ENCODE data around the gene SRSF10.

The SRSF10 gene

DNA sequence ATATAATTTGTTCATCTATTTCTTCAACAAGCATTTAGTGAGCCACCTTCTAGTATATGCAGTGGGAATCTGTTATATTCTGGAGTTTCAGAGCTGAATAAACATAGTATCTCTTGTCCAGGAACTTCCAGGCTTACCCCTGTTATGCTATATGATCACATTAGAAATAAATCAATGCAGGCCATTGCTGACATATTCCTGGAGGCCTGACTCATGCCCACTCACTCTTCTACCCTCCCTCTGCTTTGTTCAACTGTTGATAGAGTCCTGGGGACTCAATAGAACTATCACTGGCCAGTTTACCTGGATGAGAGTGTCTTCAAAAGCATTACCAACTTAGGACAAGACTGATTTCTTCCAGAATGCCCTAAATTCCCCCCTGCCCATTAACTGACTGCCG, 29.3 kb upstream of the SRSF10 start (continued):
- TF ChIP-seq, protein P1, sequence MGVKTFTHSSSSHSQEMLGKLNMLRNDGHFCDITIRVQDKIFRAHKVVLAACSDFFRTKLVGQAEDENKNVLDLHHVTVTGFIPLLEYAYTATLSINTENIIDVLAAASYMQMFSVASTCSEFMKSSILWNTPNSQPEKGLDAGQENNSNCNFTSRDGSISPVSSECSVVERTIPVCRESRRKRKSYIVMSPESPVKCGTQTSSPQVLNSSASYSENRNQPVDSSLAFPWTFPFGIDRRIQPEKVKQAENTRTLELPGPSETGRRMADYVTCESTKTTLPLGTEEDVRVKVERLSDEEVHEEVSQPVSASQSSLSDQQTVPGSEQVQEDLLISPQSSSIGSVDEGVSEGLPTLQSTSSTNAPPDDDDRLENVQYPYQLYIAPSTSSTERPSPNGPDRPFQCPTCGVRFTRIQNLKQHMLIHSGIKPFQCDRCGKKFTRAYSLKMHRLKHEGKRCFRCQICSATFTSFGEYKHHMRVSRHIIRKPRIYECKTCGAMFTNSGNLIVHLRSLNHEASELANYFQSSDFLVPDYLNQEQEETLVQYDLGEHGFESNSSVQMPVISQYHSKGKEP (tag by site-specific recombination; IDR thresholded peaks at IDR 0.05), result no peak
- TF ChIP-seq SP3 (tag by site-specific recombination; IDR thresholded peaks at IDR 0.05) (no peak), KLF10 (tag by site-specific recombination; IDR thresholded peaks at IDR 0.05) (peak; percentile 49), ZNF214 (tag by site-specific recombination; IDR thresholded peaks at IDR 0.05; ENCODE audit: borderline replicate concordance) (no peak), ZNF2 (tag by site-specific recombination; IDR thresholded peaks at IDR 0.05) (no peak), PBX3 (CRISPR knock-in tag; IDR thresholded peaks at IDR 0.05) (no peak), ZBTB48 (tag by site-specific recombination; IDR thresholded peaks at IDR 0.05) (no peak), ZNF654 (tag by site-specific recombination; IDR thresholded peaks at IDR 0.05; ENCODE audit: low read depth) (no peak), ZBTB8A (tag by site-specific recombination; IDR thresholded peaks at IDR 0.05) (no peak), ZNF24 (tag by site-specific recombination; IDR thresholded peaks at IDR 0.05) (no peak), ZNF623 (tag by site-specific recombination; IDR thresholded peaks at IDR 0.05) (no peak), ZNF341 (tag by site-specific recombination; IDR thresholded peaks at IDR 0.05; ENCODE audit: low read depth) (peak; percentile 65), GLI2 (tag by site-specific recombination; IDR thresholded peaks at IDR 0.05; ENCODE audit: borderline replicate concordance, low read depth) (peak; percentile 49; the same call in 1 of the 2 replicates), ZNF629 (tag by site-specific recombination; IDR thresholded peaks at IDR 0.05) (peak; percentile 80), OSR2 (tag by site-specific recombination; IDR thresholded peaks at IDR 0.05) (no peak), ZNF23 (tag by site-specific recombination; IDR thresholded peaks at IDR 0.05; ENCODE audit: borderline replicate concordance) (no peak), ZEB2 (tag by site-specific recombination; IDR thresholded peaks at IDR 0.05) (peak; percentile 71), ZBTB21 (tag by site-specific recombination; IDR thresholded peaks at IDR 0.05) (no peak), TSHZ1 (tag by site-specific recombination; IDR thresholded peaks at IDR 0.05; ENCODE audit: borderline replicate concordance) (peak; percentile 80), ZNF777 (tag by site-specific recombination; IDR thresholded peaks at IDR 0.05; ENCODE audit: borderline replicate concordance) (no peak), ZNF157 (tag by site-specific recombination; IDR thresholded peaks at IDR 0.05) (no peak), SCRT1 (tag by site-specific recombination; IDR thresholded peaks at IDR 0.05; ENCODE audit: borderline replicate concordance) (peak; percentile 49; the same call in 1 of the 2 replicates), ZNF785 (tag by site-specific recombination; IDR thresholded peaks at IDR 0.05) (no peak), ZNF19 (tag by site-specific recombination; IDR thresholded peaks at IDR 0.05; ENCODE audit: low read depth) (no peak), ZNF48 (tag by site-specific recombination; IDR thresholded peaks at IDR 0.05) (no peak), ZNF184 (tag by site-specific recombination; IDR thresholded peaks at IDR 0.05) (peak; percentile 71; the same call in 1 of the 2 replicates), EGR2 (tag by site-specific recombination; IDR thresholded peaks at IDR 0.05; ENCODE audit: low read depth) (no peak), ZNF600 (tag by site-specific recombination; IDR thresholded peaks at IDR 0.05) (peak; percentile 56)
- TF ChIP-seq, protein P2, sequence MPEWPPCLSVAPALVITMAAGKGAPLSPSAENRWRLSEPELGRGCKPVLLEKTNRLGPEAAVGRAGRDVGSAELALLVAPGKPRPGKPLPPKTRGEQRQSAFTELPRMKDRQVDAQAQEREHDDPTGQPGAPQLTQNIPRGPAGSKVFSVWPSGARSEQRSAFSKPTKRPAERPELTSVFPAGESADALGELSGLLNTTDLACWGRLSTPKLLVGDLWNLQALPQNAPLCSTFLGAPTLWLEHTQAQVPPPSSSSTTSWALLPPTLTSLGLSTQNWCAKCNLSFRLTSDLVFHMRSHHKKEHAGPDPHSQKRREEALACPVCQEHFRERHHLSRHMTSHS (tag by site-specific recombination; IDR thresholded peaks at IDR 0.05), result no peak
- TF ChIP-seq, protein P3, sequence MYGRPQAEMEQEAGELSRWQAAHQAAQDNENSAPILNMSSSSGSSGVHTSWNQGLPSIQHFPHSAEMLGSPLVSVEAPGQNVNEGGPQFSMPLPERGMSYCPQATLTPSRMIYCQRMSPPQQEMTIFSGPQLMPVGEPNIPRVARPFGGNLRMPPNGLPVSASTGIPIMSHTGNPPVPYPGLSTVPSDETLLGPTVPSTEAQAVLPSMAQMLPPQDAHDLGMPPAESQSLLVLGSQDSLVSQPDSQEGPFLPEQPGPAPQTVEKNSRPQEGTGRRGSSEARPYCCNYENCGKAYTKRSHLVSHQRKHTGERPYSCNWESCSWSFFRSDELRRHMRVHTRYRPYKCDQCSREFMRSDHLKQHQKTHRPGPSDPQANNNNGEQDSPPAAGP (tag by site-specific recombination; IDR thresholded peaks at IDR 0.05), result peak; percentile 29; the same call in 1 of the 2 replicates
- TF ChIP-seq, protein P4, sequence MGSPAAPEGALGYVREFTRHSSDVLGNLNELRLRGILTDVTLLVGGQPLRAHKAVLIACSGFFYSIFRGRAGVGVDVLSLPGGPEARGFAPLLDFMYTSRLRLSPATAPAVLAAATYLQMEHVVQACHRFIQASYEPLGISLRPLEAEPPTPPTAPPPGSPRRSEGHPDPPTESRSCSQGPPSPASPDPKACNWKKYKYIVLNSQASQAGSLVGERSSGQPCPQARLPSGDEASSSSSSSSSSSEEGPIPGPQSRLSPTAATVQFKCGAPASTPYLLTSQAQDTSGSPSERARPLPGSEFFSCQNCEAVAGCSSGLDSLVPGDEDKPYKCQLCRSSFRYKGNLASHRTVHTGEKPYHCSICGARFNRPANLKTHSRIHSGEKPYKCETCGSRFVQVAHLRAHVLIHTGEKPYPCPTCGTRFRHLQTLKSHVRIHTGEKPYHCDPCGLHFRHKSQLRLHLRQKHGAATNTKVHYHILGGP (tag by site-specific recombination; IDR thresholded peaks at IDR 0.05), result no peak
